A549 (cell line): ENCODE measurements around the gene KRT6B.

Experiments used
- CBX2 ChIP-seq: fragments of 200-600 bp; sonication (generic); IDR thresholded peaks from 2 replicates; pipeline ENCODE4 v1.6.1; 2016; ENCODE audit warnings: low read depth, mild to moderate bottlenecking, borderline replicate concordance
- CEBPB ChIP-seq, 2 experiments: fragments of >200 bp in 1 of 2; sonication (Bioruptor Twin) in 1 of 2; formaldehyde crosslinking in 1 of 2; IDR thresholded peaks; 2 replicates each; pipeline ENCODE4 v1.6.1; 2012 to 2016
- CHD2 ChIP-seq: fragments of 150-350 bp; IDR thresholded peaks from 2 replicates; pipeline ENCODE4 v1.6.1; 2014; ENCODE audit warnings: low read length; ENCODE audit not compliant: partially characterized antibody
- CTCF ChIP-seq: fragments of >200 bp; sonication (Bioruptor Twin); formaldehyde crosslinking; IDR thresholded peaks from 3 replicates; pipeline ENCODE4 v1.5.1; 2016
- HDAC2 ChIP-seq: fragments of 200-600 bp; sonication (generic); IDR thresholded peaks from 2 replicates; pipeline ENCODE4 v1.6.1; 2016
- JUNB ChIP-seq: fragments of >200 bp; sonication (Bioruptor Twin); formaldehyde crosslinking; IDR thresholded peaks from 2 replicates; pipeline ENCODE4 v1.6.1; 2016
- MAZ ChIP-seq: fragments of 150-350 bp; IDR thresholded peaks from 2 replicates; pipeline ENCODE4 v1.6.1; 2014; ENCODE audit warnings: antibody characterized with exemption, low read depth, low read length, borderline replicate concordance
- MYC ChIP-seq: IDR thresholded peaks from 2 replicates; pipeline ENCODE4 v1.6.1; 2012; ENCODE audit warnings: mild to moderate bottlenecking, inconsistent platforms, low read length, improper control_type of control experiment, borderline replicate concordance
- REST ChIP-seq: fragments of 200-600 bp; sonication (generic); IDR thresholded peaks from 2 replicates; pipeline ENCODE4 v1.6.1; 2016; ENCODE audit warnings: antibody characterized with exemption, mild to moderate bottlenecking, moderate library complexity

GRCh38 chr12:52452101-52452500 is at the start of gene KRT6B:
- TF ChIP-seq REST (no peak), CBX2 (no peak), CHD2 (no peak), CTCF (no peak), HDAC2 (no peak), JUNB (no peak), CEBPB (IDR thresholded peaks at IDR 0.05) (no peak), MYC (no peak), MAZ (no peak)
